Limb (tissue), 2 donors: ENCODE results near the gene METTL24.
A peak's percentile ranks its signal among the peaks of the same experiment; 100 is the strongest.
"Not testable (repeated sequence)": the region's sequence is repeated elsewhere in the genome, so short reads cannot be mapped to it uniquely, and the experiment has no call there.

Experiments
- DNase-seq, 2 donors: peaks; one replicate each; pipeline ENCODE4 v3.0.0-alpha.2; 2016; ENCODE audit errors: extremely low spot score in 2 of 2

METTL24 gene

DNA sequence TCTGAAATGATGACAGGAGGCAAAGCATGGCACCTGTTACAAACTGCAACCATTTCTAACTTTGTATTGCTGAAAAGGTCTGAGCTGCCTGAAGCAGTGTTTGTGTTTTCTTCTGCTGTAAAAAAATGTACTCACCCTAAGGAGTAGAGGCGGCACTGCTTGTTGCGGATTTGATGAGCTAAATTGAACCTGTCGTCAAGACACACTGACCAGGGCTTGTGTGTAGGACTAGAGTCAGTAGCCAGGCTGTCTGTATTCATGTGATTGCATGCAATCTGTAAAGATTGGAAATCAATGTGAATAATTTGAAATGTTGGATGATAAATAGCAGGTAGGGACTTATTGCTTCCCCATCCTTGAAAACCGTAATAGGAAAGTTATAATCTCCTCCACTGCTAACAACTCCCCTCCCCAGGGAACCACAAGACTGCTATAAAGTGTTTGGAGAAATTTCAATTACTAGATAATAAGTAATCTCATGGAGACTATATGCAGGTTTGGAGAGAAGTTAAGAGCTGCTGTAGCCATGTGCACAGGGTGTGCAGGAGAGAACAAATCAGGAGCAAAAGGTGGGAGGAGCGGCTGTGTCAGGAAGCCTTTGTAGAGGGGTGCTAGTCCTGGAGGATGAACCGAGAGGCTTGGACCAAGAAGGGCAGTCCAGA lies 42.8 kb downstream of the METTL24 start:
- no peak for DNase-seq

DNA sequence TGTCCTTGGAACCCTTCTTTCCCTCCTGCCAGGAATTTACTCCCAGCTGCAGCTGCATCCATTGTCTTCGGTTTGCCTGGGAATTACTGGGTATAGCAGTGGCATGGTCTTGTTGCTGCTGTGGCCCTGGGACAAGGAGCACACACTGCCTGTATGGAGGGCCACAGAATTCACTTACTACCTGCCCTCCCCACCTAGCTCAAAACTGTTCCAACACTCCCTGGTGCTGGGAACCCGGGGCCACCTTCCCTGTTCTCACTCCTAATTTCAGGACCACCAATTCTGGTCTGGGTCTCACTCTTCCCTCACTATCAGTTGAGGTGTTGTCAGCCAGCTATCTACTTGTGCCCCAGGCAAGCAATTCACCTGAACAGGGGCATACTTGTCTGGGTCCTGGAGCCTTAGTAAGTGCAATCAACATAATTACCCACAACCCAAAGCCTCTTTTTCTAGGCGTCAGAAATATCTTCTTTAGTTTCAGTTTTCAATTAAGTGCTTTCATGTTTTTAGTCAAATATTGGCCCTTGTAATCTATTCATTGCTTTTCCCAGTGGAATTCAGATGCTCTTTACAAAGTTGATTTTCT lies 47.2 kb downstream of the METTL24 start:
- no peak for DNase-seq

DNA sequence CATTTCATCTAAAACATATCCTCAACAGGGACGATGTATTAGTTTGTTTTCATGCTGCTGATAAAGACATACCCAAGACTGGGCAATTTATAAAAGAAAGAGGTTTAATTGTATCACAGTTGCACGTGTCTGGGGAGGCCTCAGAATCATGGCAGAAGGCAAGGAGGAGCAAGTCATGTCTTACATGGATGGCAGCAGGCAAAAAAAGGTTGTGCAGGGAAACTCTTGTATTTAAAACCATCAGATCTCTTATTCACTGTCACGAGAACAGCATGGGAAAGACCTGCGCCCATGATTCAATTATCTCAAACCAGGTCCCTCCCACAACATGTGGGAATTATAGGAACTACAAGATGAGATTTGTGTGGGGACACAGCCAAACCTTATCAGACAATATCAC lies 48.7 kb downstream of the METTL24 start:
- DNase-seq, result not testable (repeated sequence)

DNA sequence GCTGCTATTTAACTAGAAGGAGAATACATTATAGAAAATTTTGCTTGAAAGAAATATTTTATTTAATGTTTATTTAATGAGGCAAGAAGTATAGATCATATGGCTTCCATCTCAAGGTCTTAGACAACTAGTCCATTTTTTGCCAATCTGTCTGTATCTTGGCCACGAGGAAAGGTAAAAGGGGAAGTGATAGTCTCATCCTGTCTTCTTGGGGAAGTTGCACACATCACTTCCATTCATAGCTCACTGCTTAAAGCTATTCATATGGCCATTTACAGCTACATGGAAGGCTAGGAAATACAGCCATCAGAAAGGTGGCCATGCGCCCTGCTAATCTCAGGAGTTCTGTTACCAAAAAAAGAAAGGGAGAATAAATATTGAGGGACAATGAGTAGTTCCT lies 50.8 kb downstream of the METTL24 start:
- DNase-seq, result no peak

DNA sequence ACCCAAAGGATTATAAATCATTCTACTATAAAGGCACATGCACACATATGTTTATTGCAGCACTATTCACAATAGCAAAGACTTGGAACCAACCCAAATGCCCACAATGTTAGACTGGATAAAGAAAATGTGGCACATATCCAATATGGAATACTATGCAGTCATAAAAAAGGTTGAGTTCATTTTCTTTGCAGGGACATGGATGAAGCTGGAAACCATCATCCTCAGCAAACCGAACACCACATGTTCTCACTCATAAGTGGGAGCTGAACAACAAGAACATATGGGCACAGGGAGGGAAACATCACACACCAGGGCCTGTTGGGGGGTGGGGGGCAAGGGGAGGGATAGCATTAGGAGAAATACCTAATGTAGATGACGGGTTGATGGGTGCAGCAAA lies 52.3 kb downstream of the METTL24 start:
- DNase-seq, result not testable (repeated sequence)

DNA sequence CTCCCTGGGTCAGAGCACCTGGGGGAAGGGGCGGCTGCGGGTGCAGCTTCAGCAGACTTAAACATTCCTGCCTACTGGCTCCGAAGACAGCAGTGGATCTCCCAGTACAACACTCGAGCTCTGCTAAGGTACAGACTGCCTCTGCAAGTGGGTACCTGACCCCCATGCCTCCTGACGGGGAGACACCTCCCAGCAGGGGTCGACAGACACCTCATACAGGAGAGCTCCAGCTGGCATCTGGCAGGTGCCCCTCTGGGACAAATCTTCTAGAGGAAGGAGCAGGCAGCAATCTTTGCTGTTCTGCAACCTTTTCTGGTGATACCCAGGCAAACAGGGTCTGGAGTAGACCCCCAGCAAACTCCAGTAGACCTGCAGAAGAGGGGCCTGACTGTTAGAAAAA lies 54.5 kb downstream of the METTL24 start:
- DNase-seq, result not testable (repeated sequence)

DNA sequence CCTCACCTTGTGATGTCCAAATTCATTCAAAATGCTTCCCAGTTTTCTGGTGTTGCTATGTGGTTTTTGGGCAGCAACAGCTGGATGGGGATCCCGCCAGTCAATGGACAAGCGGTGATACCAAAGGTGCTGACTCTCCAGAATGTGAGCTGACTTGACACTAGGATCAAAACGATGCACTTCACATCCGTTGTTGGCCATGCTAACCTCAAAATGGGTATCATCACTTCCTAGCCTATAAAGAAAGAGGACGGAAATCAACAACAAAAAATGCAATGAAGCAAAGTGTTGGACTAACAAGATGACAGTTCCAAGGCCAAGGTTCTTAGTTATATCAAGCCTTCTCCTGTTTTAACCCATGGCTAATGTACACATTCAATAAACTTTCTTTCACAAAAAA lies 59.2 kb downstream of the METTL24 start:
- no peak for DNase-seq

DNA sequence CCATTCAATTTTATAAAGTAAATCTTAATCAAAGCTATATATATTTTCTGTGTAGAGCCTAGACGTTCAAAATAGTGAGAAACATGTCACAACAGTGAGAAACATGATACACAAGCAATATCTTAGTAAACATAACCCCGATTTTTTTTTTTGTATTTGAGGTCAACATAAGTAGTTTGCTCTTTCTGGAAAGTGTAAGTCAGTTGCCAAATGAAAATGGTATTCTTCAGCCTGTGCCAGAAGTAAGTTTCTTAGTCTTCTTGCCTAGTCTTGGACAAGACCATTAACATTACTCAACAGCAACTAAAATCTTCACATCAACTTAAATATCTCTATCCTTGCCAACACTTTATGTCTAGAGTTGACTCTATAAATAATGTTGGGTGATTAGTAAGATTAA lies 59.7 kb downstream of the METTL24 start:
- no peak for DNase-seq

DNA sequence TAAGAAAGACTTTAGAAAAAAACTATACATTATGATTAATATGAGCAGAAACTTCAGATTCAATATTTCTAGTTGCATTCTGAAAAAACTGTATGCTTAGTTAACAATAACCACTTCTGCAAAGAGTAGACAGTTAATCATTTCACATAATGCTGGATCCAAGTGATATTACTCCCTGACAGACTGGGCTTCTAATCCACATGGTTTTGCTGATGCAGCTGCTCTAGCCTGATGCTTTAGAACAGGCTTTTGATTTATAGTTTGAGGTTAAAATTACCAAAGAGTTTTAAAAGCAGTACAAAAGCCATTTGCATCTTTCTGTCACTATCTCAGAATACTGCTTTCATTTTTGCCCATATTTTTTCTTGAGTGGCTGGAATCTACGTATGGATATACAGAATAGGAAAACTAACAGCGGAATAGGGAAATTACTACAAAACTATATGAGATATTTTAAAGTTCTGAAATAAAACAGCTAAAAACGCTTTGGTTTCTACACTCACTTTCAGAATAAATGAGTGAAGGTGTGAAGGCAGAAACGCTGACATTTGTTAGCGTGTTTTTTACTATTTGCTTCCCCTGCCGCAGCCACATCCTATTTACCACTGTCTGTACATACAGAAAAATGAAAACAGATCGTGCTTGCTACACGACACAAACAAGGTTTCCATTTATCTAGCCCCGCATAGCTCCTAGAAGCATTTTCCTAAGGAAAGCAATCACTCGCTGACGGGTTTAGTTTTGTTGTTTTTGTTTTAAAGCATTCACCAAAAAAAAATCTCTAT lies 61.7 kb downstream of the METTL24 start:
- DNase-seq, result peak in 1 of 2 donors; percentile 6

DNA sequence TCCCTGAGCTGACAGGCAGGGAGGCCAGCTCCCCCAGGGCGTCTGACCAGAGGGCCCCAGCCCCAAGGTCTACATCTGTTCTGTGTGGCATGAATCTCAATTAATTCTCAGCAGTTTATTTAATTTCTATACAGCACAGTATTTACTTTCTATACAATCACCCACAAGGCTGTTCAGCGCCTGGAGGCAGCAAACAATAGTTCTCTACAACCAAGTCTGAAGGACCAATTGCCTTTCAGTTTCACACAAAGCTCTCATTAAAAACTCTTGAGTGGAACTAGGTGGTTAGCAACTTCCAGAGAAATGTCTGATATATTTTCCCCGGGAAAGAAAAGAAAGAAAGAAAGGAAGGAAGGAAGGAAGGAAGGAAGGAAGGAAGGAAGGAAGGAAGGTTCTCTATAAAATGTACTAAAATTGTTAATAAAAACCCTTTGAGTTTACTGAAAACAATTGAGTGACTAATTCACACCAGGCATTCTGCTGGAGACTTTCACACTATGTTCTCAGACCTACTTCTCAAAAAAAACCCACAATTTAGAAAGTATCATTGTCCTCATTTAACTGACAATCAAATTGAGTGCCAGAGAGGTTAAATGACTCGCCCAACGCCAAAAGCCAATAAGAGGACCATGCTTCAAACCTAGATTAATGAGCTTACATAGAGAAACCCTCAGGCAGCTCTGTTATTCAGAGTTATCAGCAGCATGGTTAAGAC lies 62.5 kb downstream of the METTL24 start:
- DNase-seq, result no peak

DNA sequence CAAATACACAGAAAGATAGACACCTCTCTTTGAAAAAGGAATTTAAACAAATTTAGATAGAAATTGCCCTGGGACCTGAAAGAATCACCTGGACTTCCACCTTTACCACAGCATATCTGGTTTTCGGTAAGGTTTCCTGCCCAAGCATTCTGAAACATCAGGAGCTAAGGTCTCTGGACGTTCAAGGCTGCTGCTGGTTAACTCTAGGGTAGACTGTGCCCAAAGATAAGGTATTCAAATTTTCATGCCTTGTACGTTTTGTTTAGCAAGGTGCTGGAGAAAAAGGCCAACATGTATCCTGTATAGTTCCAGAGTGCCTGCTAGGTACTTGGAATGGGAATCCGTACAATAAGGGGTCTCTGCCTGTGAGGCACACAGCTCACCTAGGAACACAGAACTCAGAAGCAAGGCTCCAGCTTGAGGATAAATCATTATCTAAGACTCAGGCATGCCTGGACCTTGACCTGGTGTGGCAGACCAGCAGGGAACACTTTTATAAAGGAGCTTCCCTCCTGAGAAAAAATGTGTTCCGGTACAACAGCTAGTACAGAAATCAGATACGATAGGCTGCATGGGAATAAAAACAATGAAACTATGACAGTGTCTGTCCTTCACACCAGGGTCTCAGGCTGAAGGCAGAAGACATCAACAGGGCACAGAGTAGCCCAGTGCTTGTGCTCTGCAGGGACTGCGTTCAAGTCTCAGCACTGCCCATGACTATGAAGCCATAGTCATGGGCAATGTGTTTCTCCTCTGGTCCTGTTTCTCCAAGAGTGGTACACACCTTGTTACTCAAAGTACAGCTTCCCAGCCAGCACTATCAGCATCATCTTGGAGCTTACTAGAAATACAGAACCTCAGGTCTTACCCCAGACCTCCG lies 70.4 kb downstream of the METTL24 start:
- DNase-seq, result no peak

DNA sequence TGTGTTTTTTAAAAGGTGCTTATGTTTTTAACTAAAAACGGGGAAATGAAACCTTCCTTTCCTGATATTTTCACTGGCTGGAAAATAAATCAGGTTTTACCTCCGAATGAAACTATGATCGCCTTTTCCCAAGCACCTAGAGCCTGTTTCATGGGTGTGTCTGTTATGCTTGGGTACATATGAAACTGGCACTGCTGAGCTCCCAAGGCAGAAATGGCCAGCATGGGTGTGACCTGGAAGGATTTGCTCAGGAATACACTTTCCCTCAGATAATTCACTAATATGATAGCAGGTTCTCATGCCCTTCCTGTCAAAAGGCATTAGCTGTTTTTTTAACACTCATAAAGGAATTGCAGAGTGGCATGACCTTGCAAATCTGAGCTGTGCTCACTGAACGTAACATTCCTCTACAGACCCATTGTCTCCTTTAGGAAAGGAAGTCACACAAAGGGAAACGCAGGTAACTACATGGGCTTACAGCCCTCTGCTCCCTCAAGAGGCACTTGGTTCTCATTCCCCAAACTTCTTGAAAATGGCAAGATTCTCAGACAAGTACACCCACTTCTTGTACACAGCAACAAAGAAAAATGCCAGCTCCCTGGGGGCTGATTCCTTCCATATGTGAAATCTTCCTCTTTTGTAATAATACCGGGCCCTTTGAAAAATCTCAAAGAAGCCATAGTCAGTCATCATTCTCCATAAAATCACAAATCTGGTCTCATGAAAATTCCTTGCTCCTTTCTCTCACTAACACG lies 72.7 kb downstream of the METTL24 start:
- DNase-seq, result no peak

DNA sequence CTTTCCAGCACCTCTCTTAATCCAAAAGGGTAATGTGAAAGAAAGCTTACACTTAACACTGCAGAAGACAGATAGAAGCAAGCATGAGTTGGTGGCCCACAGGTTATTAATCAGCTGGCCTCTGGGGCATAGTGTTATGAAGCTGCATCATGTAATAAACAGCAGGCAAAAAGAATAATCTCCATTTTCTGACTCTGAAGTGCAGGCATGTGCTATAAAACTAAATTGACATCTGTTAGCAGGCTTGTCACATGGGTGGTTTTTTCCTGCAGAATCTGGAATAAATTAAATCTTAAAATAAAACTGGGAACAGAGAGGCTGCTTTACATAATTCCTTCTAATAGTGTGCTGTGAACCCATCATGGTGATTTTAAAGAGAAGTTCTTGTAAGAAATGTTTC lies 73.3 kb downstream of the METTL24 start:
- peak in 1 of 2 donors; percentile 38 for DNase-seq

DNA sequence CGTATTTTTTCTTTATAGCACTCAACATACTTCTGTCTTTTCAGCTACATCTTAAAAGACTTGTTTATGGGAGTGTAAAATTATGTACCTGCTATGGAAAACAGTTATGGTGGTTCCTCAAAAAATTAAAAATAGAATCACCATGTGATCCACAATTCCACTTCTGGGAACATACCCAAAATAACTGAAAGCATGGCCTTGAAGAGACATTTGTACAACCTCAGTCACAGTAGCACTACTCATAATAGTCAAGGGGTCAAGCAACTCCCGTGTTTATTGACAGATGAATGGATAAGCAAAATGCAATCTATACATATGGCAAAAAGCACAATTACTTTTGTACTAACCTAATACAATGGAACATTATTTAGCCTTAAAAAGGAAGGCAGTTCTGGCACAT lies 74.5 kb downstream of the METTL24 start:
- DNase-seq, result no peak

DNA sequence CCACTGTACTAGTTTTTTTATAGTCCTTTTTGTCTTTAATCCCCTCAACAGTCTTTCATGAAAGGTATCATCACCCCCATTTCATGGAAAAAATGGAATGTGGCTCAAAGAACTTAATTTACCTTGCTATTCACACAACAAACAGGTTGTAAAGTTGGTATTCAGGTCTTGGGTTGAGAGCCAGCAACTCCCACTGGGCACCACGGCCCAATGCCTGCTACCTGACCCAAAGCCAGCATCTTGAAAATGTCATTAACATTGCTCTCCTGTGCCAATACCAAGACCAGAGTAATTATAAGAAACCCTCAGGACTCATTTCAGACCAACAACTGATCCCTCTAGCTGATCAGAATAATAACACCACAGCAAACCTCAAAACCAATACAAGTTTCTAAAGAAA lies 75.7 kb downstream of the METTL24 start:
- DNase-seq, result no peak

DNA sequence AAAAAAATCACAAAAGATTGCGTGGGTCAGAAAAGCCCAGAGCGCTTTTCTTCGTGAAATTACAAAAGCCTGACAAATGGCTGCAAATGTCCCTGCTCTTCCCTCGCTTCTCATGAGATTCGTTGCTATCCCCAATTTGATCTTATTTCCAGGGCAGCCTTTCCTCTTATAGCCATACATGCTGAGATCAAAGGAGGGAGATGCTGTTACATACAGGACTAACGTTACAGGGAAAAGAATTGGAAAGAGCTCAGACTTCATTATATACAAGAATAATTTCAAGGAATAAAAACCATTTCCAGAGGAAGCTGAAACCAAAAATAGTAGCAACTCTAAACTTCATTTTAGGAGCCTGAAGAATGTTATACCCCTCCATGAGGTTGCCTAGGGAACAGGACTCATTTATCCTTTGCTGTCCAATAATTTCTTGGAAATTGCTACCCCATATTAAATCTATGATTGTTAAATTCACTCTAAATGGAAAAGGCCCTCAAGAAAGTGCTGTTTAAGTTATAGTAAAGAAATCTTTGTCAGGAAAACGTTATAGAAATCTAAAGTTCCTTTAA lies 81.0 kb downstream of the METTL24 start:
- peak in 1 of 2 donors; percentile 4 for DNase-seq

DNA sequence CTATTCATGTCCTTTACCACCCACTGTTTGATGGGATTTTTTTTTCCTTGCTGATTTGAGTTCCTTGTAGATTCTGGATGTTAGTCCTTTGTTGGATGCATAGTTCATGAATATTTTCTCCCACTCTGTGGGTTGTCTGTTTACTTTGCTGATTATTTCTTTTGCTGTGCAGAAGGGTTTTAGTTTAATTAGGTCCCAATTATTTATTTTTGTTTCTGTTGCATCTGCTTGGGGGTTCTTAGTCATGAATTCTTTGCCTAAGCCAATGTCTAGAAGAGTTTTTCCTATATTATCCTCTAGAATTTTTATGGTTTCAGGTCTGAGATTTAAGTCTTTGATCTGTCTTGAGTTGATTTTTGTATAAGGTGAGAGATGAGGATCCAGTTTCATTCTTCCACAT lies 85.4 kb downstream of the METTL24 start:
- DNase-seq, result not testable (repeated sequence)

DNA sequence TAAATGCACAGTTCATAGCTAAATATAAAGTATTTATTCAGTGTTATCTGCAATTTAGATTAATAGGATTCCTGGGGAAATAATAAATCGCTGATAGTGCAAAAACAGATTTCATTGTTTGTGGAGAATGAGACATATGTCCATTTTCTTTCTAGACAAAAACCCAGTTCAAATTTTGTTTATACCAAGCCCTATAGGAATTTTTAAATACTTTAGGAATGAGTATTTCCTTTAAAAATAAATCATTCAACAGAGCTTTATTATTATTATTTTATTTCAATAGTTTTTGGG lies 86.5 kb downstream of the METTL24 start:
- DNase-seq, result no peak

DNA sequence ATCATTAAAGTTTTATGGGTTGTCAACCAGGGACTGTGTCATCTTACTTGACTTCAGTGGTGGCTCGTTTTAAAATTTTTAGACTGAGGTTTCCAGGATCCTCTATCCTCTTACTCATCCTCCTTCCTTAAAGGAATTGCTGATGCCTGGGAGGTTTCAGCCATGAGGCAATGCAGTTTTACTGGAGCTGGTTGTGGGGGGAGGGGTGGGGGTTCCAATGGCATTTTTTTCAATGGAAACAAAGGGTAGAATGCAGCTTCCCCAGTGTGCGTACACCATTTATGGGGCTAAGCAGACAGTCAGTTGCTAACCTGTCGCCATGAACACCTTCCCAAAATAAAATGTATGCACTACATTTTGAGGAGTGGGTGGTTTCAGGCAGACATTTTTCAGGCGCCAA lies 88.0 kb downstream of the METTL24 start:
- no peak for DNase-seq

DNA sequence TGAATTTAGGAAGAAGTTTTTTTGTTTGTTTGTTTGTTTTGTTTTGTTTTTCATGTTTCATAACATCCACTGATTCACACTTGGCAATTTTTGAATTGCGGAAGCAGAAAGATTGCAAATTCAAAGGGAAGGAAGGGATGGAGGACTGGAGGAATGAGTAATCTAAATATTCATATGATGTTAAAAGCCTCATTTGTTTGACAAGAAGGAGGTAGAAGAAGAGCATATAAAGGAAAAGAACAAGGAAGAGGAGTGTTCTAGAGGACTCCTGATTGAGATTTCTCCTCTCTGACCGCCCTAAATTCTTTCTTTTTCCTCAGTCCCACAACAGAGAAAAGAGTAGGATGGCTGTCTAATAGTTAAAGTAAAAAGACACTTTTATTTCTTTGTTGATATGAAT lies 88.5 kb downstream of the METTL24 start:
- DNase-seq, result no peak
